Esophagus muscularis mucosa (tissue), 4 donors: ENCODE results near the gene MYCBP2.

Source experiments
- CTCF ChIP-seq, 3 experiments: fragments of 200-600 bp in 2 of 3; fragments of 450-650 bp in 1 of 3; sonication (generic) in 2 of 3; IDR thresholded peaks; one replicate each; pipeline ENCODE4 v1.5.1; 2017 to 2019; ENCODE audit warnings: antibody characterized with exemption in 3 of 3, mild to moderate bottlenecking in 2 of 3, moderate library complexity in 1 of 3
- EP300 ChIP-seq: sonication (generic); formaldehyde crosslinking; IDR thresholded peaks from one replicate; pipeline ENCODE4 v1.6.1; 2017; ENCODE audit warnings: antibody characterized with exemption
- POLR2A ChIP-seq: fragments of 450-650 bp; IDR thresholded peaks from one replicate; pipeline ENCODE4 v1.6.1; 2017; ENCODE audit warnings: antibody characterized with exemption, moderate library complexity, mild to moderate bottlenecking, low read depth
- POLR2AphosphoS5 ChIP-seq, 2 donors: sonication (generic); formaldehyde crosslinking; IDR thresholded peaks; one replicate each; pipeline ENCODE4 v1.6.1; 2017; ENCODE audit warnings: antibody characterized with exemption in 2 of 2

GRCh38 chr13:77291774-77292173 is 35.1 kb downstream of the MYCBP2 start:
- TF ChIP-seq CTCF (IDR thresholded peaks at IDR 0.05) (no peak), POLR2A (no peak), POLR2AphosphoS5 (IDR thresholded peaks at IDR 0.05) (no peak), EP300 (no peak)
